WTC11 (cell line): ENCODE data around the gene CD93. TPM values are rescaled to one million over a fixed set of nuclear protein-coding genes. Genes with fewer than 3 reads are reported as not detected.

Experiments
- ATAC-seq: fragments of 200-7000 bp; cut with Tn5 transposase; 2 replicates; pipeline ENCODE4 v1.10.0; 2021; ENCODE audit warnings: mild to moderate bottlenecking, moderate library complexity
- CTCF ChIA-PET: fragments of 300-600 bp; sonication (Branson Sonifier 250); formaldehyde crosslinking; loops from one replicate; lab custom pipeline; 2021; ENCODE audit warnings: antibody characterized with exemption; lab: Charles Lee
- POLR2A ChIA-PET: fragments of 350-600 bp; sonication (Branson Sonifier 250); formaldehyde crosslinking; loops from one replicate; lab custom pipeline; 2021; ENCODE audit warnings: antibody characterized with exemption; lab: Charles Lee
- DNase-seq: peaks from one replicate; pipeline ENCODE4 v3.0.0; 2021; ENCODE audit warnings: low spot score
- H3K27ac Mint-ChIP-seq: 2 replicates; pipeline ENCODE4 v1.8.0; 2021; ENCODE audit warnings: mixed read lengths
- H3K27me3 Mint-ChIP-seq: 2 replicates; pipeline ENCODE4 v1.8.0; 2021; ENCODE audit warnings: low read depth, mild to moderate bottlenecking, moderate library complexity, mixed read lengths
- H3K36me3 Mint-ChIP-seq: 2 replicates; pipeline ENCODE4 v1.8.0; 2021; ENCODE audit warnings: mixed read lengths
- H3K4me1 Mint-ChIP-seq: 2 replicates; pipeline ENCODE4 v1.8.0; 2022; ENCODE audit warnings: mixed read lengths
- H3K4me3 Mint-ChIP-seq: 2 replicates; pipeline ENCODE4 v1.8.0; 2021; ENCODE audit warnings: mild to moderate bottlenecking, moderate library complexity, mixed read lengths
- H3K9me3 Mint-ChIP-seq: 2 replicates; pipeline ENCODE4 v1.8.0; 2021; ENCODE audit warnings: mixed read lengths
- ELF4 ChIP-seq: sonication (generic); formaldehyde crosslinking; IDR thresholded peaks from 2 replicates; pipeline ENCODE4 v1.8.1; 2022; ENCODE audit warnings: low read depth, mild to moderate bottlenecking, moderate library complexity, missing genetic modification reagents
- KAT7 ChIP-seq: sonication (generic); formaldehyde crosslinking; IDR thresholded peaks from 2 replicates; pipeline ENCODE4 v1.8.1; 2023; ENCODE audit warnings: missing genetic modification reagents, mild to moderate bottlenecking, borderline replicate concordance
- MXD4 ChIP-seq: fragments of 250-450 bp; sonication (Bioruptor Pico); IDR thresholded peaks from 2 replicates; pipeline ENCODE4 v1.8.0; 2021; ENCODE audit warnings: mild to moderate bottlenecking, moderate library complexity, borderline replicate concordance
- NFE2L1 ChIP-seq: sonication (generic); formaldehyde crosslinking; IDR thresholded peaks from 2 replicates; pipeline ENCODE4 v1.8.1; 2023; ENCODE audit warnings: missing genetic modification reagents
- NFYB ChIP-seq: sonication (generic); formaldehyde crosslinking; conservative IDR thresholded peaks from 2 replicates; pipeline ENCODE4 v1.8.0; 2022; ENCODE audit warnings: low read depth, missing genetic modification reagents
- OVOL2 ChIP-seq: fragments of 250-450 bp; sonication (Bioruptor Pico); IDR thresholded peaks from 2 replicates; pipeline ENCODE4 v1.9.0; 2021; ENCODE audit warnings: mild to moderate bottlenecking, borderline replicate concordance
- SMAD4 ChIP-seq: sonication (generic); formaldehyde crosslinking; IDR thresholded peaks from 2 replicates; pipeline ENCODE4 v1.8.0; 2022; ENCODE audit warnings: mild to moderate bottlenecking, missing genetic modification reagents
- total RNA-seq: library from RNA; stranded (reverse); gene quantifications from 3 replicates; pipeline ENCODE4 v1.2.3, GENCODE V29; 2021
- TF ChIP-seq, protein P1 (sequence below): fragments of 250-450 bp; sonication (Bioruptor Pico); IDR thresholded peaks from 2 replicates; pipeline ENCODE4 v2.1.2; 2022; ENCODE audit warnings: mild to moderate bottlenecking, moderate library complexity
- TF ChIP-seq, protein P2 (sequence below): sonication (generic); formaldehyde crosslinking; IDR thresholded peaks from 2 replicates; pipeline ENCODE4 v1.8.1; 2022; ENCODE audit warnings: low read depth, missing genetic modification reagents, borderline replicate concordance
- TF ChIP-seq, protein P3 (sequence below): fragments of 250-450 bp; sonication (Bioruptor Pico); IDR thresholded peaks from 2 replicates; pipeline ENCODE4 v1.9.0; 2021; ENCODE audit warnings: moderate library complexity, mild to moderate bottlenecking, inconsistent platforms, borderline replicate concordance
- TF ChIP-seq, protein P4 (sequence below): sonication (generic); formaldehyde crosslinking; IDR thresholded peaks from 2 replicates; pipeline ENCODE4 v1.8.1; 2022; ENCODE audit warnings: mild to moderate bottlenecking, moderate library complexity, missing genetic modification reagents
- TF ChIP-seq, protein P5 (sequence below): sonication (generic); formaldehyde crosslinking; conservative IDR thresholded peaks from 2 replicates; pipeline ENCODE4 v1.8.1; 2023; ENCODE audit warnings: mild to moderate bottlenecking, low read depth, missing genetic modification reagents, moderate library complexity
- TF ChIP-seq, protein P6 (sequence below): sonication (generic); formaldehyde crosslinking; IDR thresholded peaks from 2 replicates; pipeline ENCODE4 v1.8.0; 2023; ENCODE audit warnings: mild to moderate bottlenecking, missing genetic modification reagents
- TF ChIP-seq, protein P7 (sequence below): sonication (generic); formaldehyde crosslinking; IDR thresholded peaks from 2 replicates; pipeline ENCODE4 v1.8.1; 2023; ENCODE audit warnings: mild to moderate bottlenecking, moderate library complexity, missing genetic modification reagents

CD93 gene
- total RNA-seq, 1 experiment from 2014 or later: 0.09 TPM

DNA sequence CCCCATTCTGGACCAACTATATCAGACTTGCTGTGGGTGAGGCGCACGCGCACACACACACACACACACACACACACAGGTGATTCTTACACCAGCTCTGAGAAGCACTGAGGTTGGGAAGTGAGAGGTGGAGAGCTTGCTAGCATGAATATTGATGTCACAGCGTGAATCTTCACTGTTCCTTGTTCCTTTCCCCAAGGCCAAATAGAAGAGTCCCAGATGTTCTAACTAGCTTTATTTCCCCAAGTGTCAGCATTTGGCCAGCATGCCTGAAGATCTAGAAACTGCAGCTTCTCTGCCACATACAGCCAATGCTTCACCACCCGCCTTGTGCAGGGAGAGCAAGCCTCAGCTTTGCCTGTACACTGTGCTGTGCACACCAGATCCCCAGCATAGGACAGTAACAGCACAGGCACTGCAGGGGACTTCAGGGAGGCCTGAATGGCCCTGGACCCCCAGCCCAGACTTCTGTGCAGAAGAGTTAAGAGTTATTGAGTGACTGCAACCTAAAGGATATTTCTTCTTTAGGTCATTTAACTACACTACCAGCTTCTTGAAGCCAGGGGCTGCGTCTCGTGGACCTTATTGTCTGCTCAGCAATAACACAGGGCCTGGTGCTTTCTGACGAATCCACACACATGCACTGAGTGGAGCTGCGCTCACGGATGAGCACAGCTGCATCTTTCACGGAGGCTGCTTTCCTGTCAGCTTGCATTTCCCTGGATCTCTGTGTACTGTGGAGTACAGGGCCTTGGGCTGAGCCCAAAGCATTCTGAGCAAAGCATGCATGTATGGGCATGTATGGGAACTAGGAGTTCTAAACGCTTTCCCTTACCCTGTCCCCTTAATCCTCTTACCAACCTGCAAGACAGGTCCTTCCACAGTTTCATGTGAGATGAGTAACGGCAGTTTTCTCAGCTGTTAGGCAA, 13.9 kb upstream of the CD93 start:
- CTCF ChIA-PET: interaction anchor here (0.8 to 1.9 kb wide), 6 partner anchors 10 to 135 kb away, joined by 3 to 7 read pairs (median 3); no protein-coding TSS in a partner anchor
- no peak for DNase-seq
- no peaks in the 10 kb centered on the region; the same call in 1 of the 2 replicates for H3K27me3 Mint-ChIP-seq
- TF ChIP-seq NFYB (CRISPR knock-in tag): no peak
- TF ChIP-seq, protein P1, sequence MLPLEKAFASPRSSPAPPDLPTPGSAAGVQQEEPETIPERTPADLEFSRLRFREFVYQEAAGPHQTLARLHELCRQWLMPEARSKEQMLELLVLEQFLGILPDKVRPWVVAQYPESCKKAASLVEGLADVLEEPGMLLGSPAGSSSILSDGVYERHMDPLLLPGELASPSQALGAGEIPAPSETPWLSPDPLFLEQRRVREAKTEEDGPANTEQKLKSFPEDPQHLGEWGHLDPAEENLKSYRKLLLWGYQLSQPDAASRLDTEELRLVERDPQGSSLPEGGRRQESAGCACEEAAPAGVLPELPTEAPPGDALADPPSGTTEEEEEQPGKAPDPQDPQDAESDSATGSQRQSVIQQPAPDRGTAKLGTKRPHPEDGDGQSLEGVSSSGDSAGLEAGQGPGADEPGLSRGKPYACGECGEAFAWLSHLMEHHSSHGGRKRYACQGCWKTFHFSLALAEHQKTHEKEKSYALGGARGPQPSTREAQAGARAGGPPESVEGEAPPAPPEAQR: no peak
- TF ChIP-seq NFE2L1 (CRISPR knock-in tag): no peak
- TF ChIP-seq, protein P2, sequence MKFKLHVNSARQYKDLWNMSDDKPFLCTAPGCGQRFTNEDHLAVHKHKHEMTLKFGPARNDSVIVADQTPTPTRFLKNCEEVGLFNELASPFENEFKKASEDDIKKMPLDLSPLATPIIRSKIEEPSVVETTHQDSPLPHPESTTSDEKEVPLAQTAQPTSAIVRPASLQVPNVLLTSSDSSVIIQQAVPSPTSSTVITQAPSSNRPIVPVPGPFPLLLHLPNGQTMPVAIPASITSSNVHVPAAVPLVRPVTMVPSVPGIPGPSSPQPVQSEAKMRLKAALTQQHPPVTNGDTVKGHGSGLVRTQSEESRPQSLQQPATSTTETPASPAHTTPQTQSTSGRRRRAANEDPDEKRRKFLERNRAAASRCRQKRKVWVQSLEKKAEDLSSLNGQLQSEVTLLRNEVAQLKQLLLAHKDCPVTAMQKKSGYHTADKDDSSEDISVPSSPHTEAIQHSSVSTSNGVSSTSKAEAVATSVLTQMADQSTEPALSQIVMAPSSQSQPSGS (CRISPR knock-in tag): no peak
- TF ChIP-seq, protein P3, sequence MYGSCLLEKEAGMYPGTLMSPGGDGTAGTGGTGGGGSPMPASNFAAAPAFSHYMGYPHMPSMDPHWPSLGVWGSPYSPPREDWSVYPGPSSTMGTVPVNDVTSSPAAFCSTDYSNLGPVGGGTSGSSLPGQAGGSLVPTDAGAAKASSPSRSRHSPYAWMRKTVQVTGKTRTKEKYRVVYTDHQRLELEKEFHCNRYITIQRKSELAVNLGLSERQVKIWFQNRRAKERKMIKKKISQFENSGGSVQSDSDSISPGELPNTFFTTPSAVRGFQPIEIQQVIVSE (CRISPR knock-in tag): no peak
- TF ChIP-seq, protein P4, sequence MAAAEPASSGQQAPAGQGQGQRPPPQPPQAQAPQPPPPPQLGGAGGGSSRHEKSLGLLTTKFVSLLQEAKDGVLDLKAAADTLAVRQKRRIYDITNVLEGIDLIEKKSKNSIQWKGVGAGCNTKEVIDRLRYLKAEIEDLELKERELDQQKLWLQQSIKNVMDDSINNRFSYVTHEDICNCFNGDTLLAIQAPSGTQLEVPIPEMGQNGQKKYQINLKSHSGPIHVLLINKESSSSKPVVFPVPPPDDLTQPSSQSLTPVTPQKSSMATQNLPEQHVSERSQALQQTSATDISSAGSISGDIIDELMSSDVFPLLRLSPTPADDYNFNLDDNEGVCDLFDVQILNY (CRISPR knock-in tag): no peak
- no peaks in the 10 kb centered on the region for H3K4me1 Mint-ChIP-seq
- POLR2A ChIA-PET: no interaction called here
- no peak overlapping the region for H3K27ac Mint-ChIP-seq
- no peaks in the 10 kb centered on the region for H3K36me3 Mint-ChIP-seq
- no peak overlapping the region for H3K4me3 Mint-ChIP-seq
- no peaks in the 10 kb centered on the region for H3K9me3 Mint-ChIP-seq
- no peak for ATAC-seq

DNA sequence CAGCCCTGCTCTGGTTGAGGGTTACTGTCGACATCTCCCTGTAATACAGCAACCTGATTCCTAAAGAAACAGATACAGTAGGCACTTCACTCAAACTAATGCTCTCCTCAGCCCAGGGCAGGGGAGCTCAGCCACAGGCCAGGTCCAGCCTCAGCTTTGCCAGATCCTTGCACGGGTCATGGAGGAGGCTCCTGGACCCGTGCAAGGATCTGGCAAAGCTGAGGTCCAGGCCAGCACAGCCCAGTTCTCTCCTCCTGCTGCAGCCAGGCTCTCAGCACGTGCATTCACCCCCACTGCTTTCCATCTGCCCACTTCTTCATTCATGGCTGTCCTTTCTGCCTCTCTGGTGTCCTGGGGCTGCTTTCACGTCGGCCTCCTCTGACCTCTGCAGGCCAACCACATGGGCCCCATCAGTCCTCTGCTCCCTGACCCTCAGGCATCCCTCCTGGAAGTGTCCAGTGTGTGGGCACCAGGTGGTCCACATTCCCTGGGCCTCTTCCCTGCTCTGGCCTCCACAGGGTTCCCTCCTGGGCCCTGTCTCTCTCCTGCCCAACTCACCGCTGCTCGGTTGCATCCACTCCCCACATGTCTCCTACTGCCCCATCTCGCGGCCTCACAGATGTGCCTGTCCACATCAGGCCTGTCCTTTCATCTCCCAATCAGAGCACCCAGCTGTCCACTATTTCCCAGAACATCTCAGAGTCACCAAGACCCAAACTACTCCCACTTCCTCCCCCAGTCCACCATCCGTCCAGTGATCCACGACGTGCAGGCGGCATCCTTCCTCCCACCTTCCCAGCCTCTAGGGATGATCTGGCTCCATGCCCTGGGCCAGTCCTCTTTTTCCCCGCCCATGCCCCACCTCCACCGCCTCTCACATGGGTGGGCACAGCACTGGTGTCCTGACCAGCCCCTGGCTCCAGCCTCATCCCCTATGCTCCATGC, 11.8 kb upstream of the CD93 start:
- POLR2A ChIA-PET: no interaction called here
- H3K9me3 Mint-ChIP-seq: no peaks in the 10 kb centered on the region
- H3K27ac Mint-ChIP-seq: no peak overlapping the region
- H3K4me3 Mint-ChIP-seq: no peak overlapping the region
- DNase-seq (no peak), ATAC-seq (no peak)
- H3K27me3 Mint-ChIP-seq: no peaks in the 10 kb centered on the region; the same call in 1 of the 2 replicates
- H3K36me3 Mint-ChIP-seq: no peaks in the 10 kb centered on the region
- H3K4me1 Mint-ChIP-seq: no peaks in the 10 kb centered on the region
- CTCF ChIA-PET: interaction anchor here (1.5 kb wide), 1 partner anchor 243 kb away, joined by 4 read pairs; no protein-coding TSS in a partner anchor
- TF ChIP-seq MXD4 (CRISPR knock-in tag) (no peak), SMAD4 (CRISPR knock-in tag) (no peak), ELF4 (CRISPR knock-in tag) (no peak), OVOL2 (CRISPR knock-in tag) (no peak), KAT7 (CRISPR knock-in tag) (no peak)
- TF ChIP-seq, protein P5, sequence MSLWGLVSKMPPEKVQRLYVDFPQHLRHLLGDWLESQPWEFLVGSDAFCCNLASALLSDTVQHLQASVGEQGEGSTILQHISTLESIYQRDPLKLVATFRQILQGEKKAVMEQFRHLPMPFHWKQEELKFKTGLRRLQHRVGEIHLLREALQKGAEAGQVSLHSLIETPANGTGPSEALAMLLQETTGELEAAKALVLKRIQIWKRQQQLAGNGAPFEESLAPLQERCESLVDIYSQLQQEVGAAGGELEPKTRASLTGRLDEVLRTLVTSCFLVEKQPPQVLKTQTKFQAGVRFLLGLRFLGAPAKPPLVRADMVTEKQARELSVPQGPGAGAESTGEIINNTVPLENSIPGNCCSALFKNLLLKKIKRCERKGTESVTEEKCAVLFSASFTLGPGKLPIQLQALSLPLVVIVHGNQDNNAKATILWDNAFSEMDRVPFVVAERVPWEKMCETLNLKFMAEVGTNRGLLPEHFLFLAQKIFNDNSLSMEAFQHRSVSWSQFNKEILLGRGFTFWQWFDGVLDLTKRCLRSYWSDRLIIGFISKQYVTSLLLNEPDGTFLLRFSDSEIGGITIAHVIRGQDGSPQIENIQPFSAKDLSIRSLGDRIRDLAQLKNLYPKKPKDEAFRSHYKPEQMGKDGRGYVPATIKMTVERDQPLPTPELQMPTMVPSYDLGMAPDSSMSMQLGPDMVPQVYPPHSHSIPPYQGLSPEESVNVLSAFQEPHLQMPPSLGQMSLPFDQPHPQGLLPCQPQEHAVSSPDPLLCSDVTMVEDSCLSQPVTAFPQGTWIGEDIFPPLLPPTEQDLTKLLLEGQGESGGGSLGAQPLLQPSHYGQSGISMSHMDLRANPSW: no peak
- TF ChIP-seq, protein P6, sequence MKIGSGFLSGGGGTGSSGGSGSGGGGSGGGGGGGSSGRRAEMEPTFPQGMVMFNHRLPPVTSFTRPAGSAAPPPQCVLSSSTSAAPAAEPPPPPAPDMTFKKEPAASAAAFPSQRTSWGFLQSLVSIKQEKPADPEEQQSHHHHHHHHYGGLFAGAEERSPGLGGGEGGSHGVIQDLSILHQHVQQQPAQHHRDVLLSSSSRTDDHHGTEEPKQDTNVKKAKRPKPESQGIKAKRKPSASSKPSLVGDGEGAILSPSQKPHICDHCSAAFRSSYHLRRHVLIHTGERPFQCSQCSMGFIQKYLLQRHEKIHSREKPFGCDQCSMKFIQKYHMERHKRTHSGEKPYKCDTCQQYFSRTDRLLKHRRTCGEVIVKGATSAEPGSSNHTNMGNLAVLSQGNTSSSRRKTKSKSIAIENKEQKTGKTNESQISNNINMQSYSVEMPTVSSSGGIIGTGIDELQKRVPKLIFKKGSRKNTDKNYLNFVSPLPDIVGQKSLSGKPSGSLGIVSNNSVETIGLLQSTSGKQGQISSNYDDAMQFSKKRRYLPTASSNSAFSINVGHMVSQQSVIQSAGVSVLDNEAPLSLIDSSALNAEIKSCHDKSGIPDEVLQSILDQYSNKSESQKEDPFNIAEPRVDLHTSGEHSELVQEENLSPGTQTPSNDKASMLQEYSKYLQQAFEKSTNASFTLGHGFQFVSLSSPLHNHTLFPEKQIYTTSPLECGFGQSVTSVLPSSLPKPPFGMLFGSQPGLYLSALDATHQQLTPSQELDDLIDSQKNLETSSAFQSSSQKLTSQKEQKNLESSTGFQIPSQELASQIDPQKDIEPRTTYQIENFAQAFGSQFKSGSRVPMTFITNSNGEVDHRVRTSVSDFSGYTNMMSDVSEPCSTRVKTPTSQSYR (CRISPR knock-in tag): no peak
- TF ChIP-seq, protein P7, sequence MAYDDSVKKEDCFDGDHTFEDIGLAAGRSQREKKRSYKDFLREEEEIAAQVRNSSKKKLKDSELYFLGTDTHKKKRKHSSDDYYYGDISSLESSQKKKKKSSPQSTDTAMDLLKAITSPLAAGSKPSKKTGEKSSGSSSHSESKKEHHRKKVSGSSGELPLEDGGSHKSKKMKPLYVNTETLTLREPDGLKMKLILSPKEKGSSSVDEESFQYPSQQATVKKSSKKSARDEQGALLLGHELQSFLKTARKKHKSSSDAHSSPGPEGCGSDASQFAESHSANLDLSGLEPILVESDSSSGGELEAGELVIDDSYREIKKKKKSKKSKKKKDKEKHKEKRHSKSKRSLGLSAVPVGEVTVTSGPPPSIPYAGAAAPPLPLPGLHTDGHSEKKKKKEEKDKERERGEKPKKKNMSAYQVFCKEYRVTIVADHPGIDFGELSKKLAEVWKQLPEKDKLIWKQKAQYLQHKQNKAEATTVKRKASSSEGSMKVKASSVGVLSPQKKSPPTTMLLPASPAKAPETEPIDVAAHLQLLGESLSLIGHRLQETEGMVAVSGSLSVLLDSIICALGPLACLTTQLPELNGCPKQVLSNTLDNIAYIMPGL (CRISPR knock-in tag): no peak
- TF ChIP-seq, protein P2 (CRISPR knock-in tag): no peak
